GM19025 (cell line): Measurements from ENCODE around the gene ITGB8.

Experiments
- ATAC-seq: cut with Tn5 transposase; IDR thresholded peaks from one replicate; pipeline ENCODE4 v1.9.1; 2021; ENCODE audit warnings: mild to moderate bottlenecking, low read depth, moderate library complexity; ENCODE audit not compliant: unreplicated experiment

ITGB8 gene

GRCh38 chr7:20449176-20449575 is 118.5 kb downstream of the ITGB8 start:
- ATAC-seq: no peak

DNA sequence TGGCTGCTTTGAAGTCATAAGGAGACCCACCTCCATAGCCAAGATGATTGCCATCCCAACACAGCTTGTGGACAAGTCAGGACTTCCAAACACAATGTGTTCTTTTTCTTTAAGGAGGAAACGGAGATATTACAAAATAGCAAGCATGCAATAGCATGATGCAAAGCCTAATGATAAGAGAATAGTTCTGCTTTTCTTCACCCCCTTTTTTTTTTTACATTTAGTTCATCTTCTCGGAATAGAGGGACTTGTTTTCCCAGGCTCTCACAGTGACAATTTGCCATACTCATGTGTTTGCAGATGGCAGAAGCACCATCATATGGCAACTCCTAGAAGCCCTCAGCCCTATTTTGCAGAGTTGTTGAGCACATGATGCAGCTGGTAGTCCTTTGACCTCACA is 119.8 kb downstream of the ITGB8 start:
- ATAC-seq: no peak

GRCh38 chr7:20454202-20454601 is 123.5 kb downstream of the ITGB8 start:
- ATAC-seq: no peak

GRCh38 chr7:20456701-20457100 is 126.0 kb downstream of the ITGB8 start:
- no peak for ATAC-seq

GRCh38 chr7:20458521-20458920 is 127.8 kb downstream of the ITGB8 start:
- ATAC-seq: no peak

DNA sequence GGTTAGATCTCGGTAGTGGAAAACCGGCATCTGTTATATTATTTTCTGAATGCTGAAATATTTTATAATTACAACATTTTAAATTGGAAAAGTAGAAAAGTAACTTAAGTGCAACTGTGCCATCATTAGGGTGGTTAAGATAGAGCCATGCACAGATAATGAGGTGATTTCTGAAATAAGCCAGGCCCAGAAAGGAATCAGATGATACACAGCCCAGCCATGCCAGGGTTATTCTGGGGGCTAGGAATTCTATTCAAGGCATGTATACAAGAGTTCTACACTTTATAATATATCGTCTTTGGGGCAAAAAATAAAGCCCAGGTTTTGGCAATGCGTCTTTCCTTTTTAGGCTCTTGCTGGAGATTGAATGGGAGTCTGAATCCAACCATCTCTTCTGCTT is 128.7 kb downstream of the ITGB8 start:
- ATAC-seq: no peak

- ATAC-seq: no peak
These were observed 134.2 kb downstream of the ITGB8 start for GRCh38 chr7:20464891-20465290.
